A673 (cell line): ENCODE results near the gene RSPH6A. TPM values are rescaled to one million over a fixed set of nuclear protein-coding genes. Genes with fewer than 3 reads are reported as not detected.

ENCODE experiments used
- BruUV-seq: library from RNA; stranded (reverse); fragments of 400-500 nt; replicated peaks from 2 replicates; lab custom pipeline; 2021; lab: Mats Ljungman, UMichigan
- CTCF ChIA-PET: fragments of 300-600 bp; sonication (Branson Sonifier 250); formaldehyde crosslinking; loops from one replicate; lab custom pipeline; 2022; ENCODE audit warnings: antibody characterized with exemption; lab: Charles Lee
- POLR2A ChIA-PET: fragments of 300-600 bp; sonication (Branson Sonifier 250); formaldehyde crosslinking; loops from one replicate; lab custom pipeline; 2022; ENCODE audit warnings: antibody characterized with exemption; ENCODE audit not compliant: low non-redundant PET; lab: Charles Lee
- DNase-seq: peaks from one replicate; pipeline ENCODE4 v3.0.0-alpha.2; 2015; ENCODE audit warnings: low spot score
- H3K27ac ChIP-seq: fragments of 200-600 bp; sonication (generic); 2 replicates; pipeline ENCODE4 v1.5.1; 2016; ENCODE audit warnings: mixed run types, low read depth, mild to moderate bottlenecking, mixed read lengths, antibody characterized with exemption, low read length; ENCODE audit not compliant: poor library complexity, severe bottlenecking
- H3K27me3 ChIP-seq: fragments of 200-600 bp; sonication (generic); replicated peaks from 2 replicates; pipeline ENCODE4 v1.6.1; 2017; ENCODE audit warnings: mixed run types, low read depth, mild to moderate bottlenecking, mixed read lengths, antibody characterized with exemption, low read length; ENCODE audit not compliant: insufficient read depth, poor library complexity
- H3K36me3 ChIP-seq: fragments of 200-600 bp; sonication (generic); 2 replicates; pipeline ENCODE4 v1.6.1; 2016; ENCODE audit warnings: mixed run types, mild to moderate bottlenecking, mixed read lengths, antibody characterized with exemption, low read length; ENCODE audit not compliant: insufficient read depth, poor library complexity, severe bottlenecking
- H3K4me1 ChIP-seq: fragments of 200-600 bp; sonication (generic); 2 replicates; pipeline ENCODE4 v1.6.1; 2017; ENCODE audit warnings: mixed run types, mild to moderate bottlenecking, mixed read lengths, antibody characterized with exemption, low read length; ENCODE audit not compliant: insufficient read depth, poor library complexity, severe bottlenecking
- H3K4me3 ChIP-seq: fragments of 200-600 bp; sonication (generic); 2 replicates; pipeline ENCODE4 v1.5.1; 2016; ENCODE audit warnings: low read depth, mixed run types, mild to moderate bottlenecking, mixed read lengths, low read length; ENCODE audit not compliant: poor library complexity, severe bottlenecking
- H3K9me3 ChIP-seq: fragments of 200-600 bp; sonication (generic); 2 replicates; pipeline ENCODE4 v1.6.1; 2016; ENCODE audit warnings: mixed run types, low read depth, mild to moderate bottlenecking, mixed read lengths, antibody characterized with exemption, low read length; ENCODE audit not compliant: poor library complexity, severe bottlenecking
- CTCF ChIP-seq: fragments of 300-800, 200-600 bp; sonication (generic); conservative IDR thresholded peaks from 2 replicates; pipeline ENCODE4 v1.5.1; 2017; ENCODE audit warnings: low read depth, mild to moderate bottlenecking, antibody characterized with exemption, low read length, moderate library complexity, mixed read lengths
- EZH2 ChIP-seq: fragments of 200-600 bp; sonication (generic); IDR thresholded peaks from 2 replicates; pipeline ENCODE4 v1.6.1; 2017; ENCODE audit warnings: borderline replicate concordance, low read depth, mild to moderate bottlenecking, mixed read lengths, antibody characterized with exemption, low read length; ENCODE audit not compliant: poor library complexity, severe bottlenecking
- intact Hi-C: fragments of 100-400 bp; cut with micrococcal nuclease; formaldehyde crosslinking; loops from one replicate; pipeline ENCODE4 v1.10.0; 2022; ENCODE audit not compliant: unreplicated experiment
- total RNA-seq: library from RNA; stranded (reverse); gene quantifications from 2 replicates; pipeline ENCODE4 v1.2.3, GENCODE V29; 2021

The RSPH6A gene
- total RNA-seq, 1 experiment from 2014 or later: 0.19 TPM

DNA sequence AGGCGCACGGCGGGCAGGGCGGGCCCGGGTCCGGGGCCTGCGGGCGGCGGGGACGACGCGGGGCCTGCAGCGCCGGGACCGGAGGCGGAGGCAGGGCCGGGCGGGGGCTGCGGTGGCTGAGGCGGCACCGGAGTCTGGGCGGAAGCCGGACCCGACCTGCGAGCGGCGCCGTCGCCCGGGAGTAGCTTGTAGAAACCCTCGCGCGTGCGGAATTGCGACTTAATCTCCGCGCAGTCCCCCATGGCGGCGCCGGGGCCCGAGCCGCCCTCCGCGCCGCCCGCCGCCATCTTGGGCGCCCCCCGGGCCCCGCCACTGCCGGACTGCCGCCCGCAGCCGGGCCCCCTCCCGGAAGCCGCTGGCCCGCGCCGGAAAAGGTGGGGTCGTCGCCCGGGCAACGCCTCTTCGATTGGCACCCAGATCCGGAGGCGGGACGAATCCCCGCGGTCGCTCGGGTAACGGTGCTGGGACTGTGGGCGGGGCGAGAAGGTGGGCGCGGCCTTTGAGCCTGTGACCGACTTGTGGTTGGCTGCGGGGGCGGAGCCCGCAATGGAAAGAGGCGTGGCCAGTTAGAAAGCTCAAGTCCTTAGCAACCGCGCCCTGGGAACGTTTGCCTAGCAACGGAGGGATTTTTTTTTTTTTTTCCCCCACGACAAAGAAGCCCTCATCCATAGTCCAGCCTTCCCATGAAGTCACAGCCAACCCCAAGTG is 22.5 kb downstream of the RSPH6A start, which contains the start of gene DMWD:
Gene DMWD, minus strand, starts transcription at position 376 of the 708 bp plus-strand sequence. Its CDS starts 89 bp downstream, at position 287.
- peaks cover 6% of the 10 kb centered on the region for H3K4me1 ChIP-seq
- peaks cover 28% of the 10 kb centered on the region for H3K36me3 ChIP-seq
- BruUV-seq: no TSS peak
- H3K9me3 ChIP-seq: no peaks in the 10 kb centered on the region
- TF ChIP-seq CTCF: no peak
- TF ChIP-seq EZH2: no peak
- ChIA-PET CTCF (interaction anchor here (0.7 to 1.4 kb wide), 2 partner anchors 24 to 25 kb away, joined by 3 to 17 read pairs; no protein-coding TSS in a partner anchor), POLR2A (interaction anchor here (0.7 kb wide), 1 partner anchor 14 kb away, joined by 6 read pairs; no protein-coding TSS in a partner anchor)
- H3K27me3 ChIP-seq: no peaks in the 10 kb centered on the region
- peak; percentile 99 for DNase-seq
- intact Hi-C loops: no loop called here
- H3K4me3 ChIP-seq: peak within 1 kb of the TSS; percentile 97
- peak within 1 kb of the TSS; percentile 88 for H3K27ac ChIP-seq

GRCh38 chr19:45791744-45792469 is 23.2 kb downstream of the RSPH6A start:
- peak overlapping the region; percentile 88 for H3K27ac ChIP-seq
- TF ChIP-seq EZH2: no peak
- no peak for TF ChIP-seq CTCF
- POLR2A ChIA-PET: no interaction called here

GRCh38 chr19:45790942-45791341 is 24.2 kb downstream of the RSPH6A start:
- no TSS peak for BruUV-seq
- no peak for TF ChIP-seq CTCF
- no peak for TF ChIP-seq EZH2
- Histone ChIP-seq H3K36me3 (peaks cover 41% of the 10 kb centered on the region), H3K9me3 (no peaks in the 10 kb centered on the region), H3K4me3 (peak overlapping the region; percentile 97), H3K27me3 (no peaks in the 10 kb centered on the region), H3K27ac (no peak overlapping the region), H3K4me1 (peaks cover 6% of the 10 kb centered on the region)
- ChIA-PET POLR2A (no interaction called here), CTCF (no interaction called here)
- no peak for DNase-seq
- intact Hi-C loops: no loop called here

More at GRCh38 chr19:45791744-45792469, 23.2 kb downstream of the RSPH6A start:
- Histone ChIP-seq H3K36me3 (peaks cover 32% of the 10 kb centered on the region), H3K27me3 (no peaks in the 10 kb centered on the region), H3K9me3 (no peaks in the 10 kb centered on the region), H3K4me3 (peak overlapping the region; percentile 97), H3K4me1 (peaks cover 6% of the 10 kb centered on the region)
- CTCF ChIA-PET: no interaction called here
- no peak for DNase-seq
- intact Hi-C loops: no loop called here
- no TSS peak for BruUV-seq
